Forelimb muscle (tissue), 1 donor: ENCODE results near the gene SEPTIN2. TPM values are rescaled to one million over a fixed set of nuclear protein-coding genes. Genes with fewer than 3 reads are reported as not detected.
A peak's percentile ranks its signal among the peaks of the same experiment; 100 is the strongest.
"Not testable (repeated sequence)": the region's sequence is repeated elsewhere in the genome, so short reads cannot be mapped to it uniquely, and the experiment has no call there.

Experiments
- DNase-seq: peaks from one replicate; pipeline ENCODE4 v3.0.0-alpha.2; 2013; ENCODE audit warnings: low read depth
- polyA plus RNA-seq: library from polyadenylated mRNA; unstranded; fragments of 120-200 nt; gene quantifications from one replicate; pipeline ENCODE4 v1.2.1, GENCODE V29; 2013; ENCODE audit not compliant: insufficient read length

Gene SEPTIN2
- polyA plus RNA-seq, result 275 TPM

GRCh38 chr2:241315879-241316631 lies at the start of gene SEPTIN2:
Gene SEPTIN2 (plus strand): TSS chr2:241315925. CDS start chr2:241324233, 8,308 bp downstream.
- DNase-seq, result no peak

- DNase-seq, result no peak
Measured at GRCh38 chr2:241267249-241268067, 48.3 kb upstream of the SEPTIN2 start.

- no peak for DNase-seq
Measured at GRCh38 chr2:241268306-241268705, 47.4 kb upstream of the SEPTIN2 start.

- no peak for DNase-seq
Measured at GRCh38 chr2:241268716-241269445, 46.8 kb upstream of the SEPTIN2 start.

DNA sequence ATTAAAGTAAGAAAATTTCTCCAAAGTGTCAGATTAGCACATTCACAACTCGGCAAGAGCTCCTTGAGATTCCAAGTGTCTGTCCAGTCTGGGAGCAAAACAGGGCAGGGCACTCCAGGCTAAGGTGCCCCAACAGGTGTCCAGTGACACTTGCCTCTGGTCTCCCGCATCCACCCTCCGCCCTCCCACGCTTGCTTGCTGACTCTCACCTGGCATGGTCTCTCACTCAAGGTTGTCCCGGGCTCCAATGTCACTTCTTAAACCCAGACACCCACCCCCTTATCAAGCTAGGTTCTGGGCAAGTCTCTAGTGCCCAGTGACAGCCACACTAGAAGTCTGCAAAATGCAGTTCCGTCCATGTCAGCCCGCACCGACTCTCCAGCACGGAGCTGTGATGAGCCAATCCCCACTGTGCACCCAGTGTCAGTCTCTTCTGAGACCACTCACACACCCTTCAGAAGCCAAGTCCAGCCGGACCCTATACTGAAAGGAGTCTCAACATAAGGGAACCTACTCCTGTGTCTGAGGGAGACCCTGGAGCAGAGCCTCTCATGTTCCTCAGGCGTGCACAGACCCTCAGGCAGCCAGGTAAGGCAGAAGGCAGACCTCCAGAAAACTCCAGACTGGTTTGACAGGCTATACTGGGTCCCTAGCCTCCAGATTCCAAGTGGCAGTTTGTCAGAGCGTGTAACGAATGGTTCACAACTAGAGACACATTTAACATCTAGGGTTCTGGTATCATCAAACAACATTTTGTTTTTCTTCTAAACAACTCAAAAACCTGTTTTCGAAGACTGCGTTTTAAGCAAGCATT lies 45.8 kb upstream of the SEPTIN2 start:
- DNase-seq, result no peak

- no peak for DNase-seq
Measured at GRCh38 chr2:241270531-241270930, 45.2 kb upstream of the SEPTIN2 start.

DNA sequence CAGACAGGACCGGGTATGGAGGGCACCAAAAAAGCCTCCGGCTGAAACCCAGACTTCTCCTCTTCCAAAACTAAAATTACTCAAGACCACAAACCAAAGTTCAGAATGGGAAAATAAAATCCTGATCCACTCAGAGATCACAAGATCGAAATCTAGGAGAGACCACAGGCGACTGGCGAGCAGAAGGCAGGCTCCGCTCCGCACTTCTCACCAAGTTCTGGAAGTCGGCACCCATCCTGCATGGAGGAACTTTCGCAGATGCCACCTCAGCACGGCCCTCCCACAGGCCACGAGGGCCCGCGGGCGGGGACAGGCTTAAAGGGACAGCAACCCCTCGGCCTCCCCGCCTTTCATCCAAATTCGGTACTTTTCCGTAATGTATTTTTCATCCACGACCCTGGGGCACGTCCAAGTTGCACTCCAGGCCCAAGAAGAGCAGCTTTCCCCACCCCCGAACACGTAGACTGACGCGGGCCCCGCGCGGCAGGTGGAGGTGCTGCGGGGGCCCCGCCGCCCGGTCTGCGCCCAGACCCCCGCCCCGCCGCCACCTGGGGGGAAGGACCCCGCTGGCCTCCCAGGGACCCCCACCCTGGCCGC lies 43.9 kb upstream of the SEPTIN2 start:
- peak; percentile 51 for DNase-seq

GRCh38 chr2:241272303-241273209 lies 43.2 kb upstream of the SEPTIN2 start:
- DNase-seq, result peak; percentile 28

GRCh38 chr2:241273210-241274020 lies 42.3 kb upstream of the SEPTIN2 start:
- DNase-seq, result no peak

DNA sequence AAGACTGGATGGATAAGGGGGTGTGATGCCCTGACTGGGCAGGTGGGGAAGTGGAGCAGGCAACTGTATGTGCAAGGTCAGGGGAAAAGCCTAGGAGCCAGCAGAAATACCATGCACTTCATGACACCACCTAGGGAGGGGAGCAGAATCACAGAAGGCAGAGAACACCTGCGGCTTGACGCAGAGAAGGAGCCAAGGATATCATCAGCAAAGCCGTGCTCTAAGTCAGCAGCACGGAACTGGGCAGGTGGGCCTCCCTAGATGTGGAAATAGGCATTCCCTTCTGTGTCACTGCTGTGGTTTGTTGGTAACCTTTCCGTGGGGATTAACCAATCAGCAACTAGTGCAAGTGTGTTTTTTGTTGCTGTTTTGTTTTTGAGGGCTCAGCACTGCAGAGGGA lies 41.6 kb upstream of the SEPTIN2 start:
- no peak for DNase-seq

DNA sequence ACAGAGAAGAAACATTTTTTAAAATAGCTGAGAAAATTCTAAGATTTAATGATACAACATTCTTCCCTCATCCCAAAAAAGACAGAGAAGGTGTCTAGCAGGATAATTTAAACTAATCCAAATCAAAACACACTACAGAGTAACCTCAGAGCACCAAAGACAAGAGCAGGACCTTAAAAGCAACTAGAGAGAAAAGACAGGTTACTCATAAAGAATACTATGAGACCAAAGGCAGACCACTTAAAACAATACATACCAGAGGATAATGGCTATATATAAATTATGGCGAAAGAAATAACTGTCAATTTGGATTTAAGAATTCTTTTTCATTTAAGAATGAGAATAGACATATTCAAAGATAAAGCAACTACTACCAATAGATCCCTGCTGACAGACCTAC lies 40.2 kb upstream of the SEPTIN2 start:
- DNase-seq, result no peak

DNA sequence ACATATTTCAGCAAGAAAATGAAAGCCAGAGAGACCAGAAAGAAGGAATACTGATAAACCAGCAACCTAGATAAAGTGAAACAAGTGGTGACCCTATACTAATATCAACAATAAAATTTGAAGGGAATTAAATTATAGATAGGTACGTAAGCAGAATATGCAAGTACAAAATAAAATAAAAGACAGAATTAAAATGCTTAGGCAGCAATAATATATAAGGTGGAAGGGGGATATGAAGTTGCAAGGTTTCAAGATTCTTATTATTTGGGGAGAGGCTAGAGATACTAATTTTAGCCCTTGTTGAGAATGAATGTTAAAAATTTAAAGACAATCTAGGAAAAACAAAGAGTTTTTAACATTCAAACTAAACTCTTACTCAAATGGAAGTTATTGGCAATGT lies 39.8 kb upstream of the SEPTIN2 start:
- DNase-seq, result no peak

GRCh38 chr2:241278306-241278705 lies 37.4 kb upstream of the SEPTIN2 start:
- DNase-seq, result not testable (repeated sequence)

DNA sequence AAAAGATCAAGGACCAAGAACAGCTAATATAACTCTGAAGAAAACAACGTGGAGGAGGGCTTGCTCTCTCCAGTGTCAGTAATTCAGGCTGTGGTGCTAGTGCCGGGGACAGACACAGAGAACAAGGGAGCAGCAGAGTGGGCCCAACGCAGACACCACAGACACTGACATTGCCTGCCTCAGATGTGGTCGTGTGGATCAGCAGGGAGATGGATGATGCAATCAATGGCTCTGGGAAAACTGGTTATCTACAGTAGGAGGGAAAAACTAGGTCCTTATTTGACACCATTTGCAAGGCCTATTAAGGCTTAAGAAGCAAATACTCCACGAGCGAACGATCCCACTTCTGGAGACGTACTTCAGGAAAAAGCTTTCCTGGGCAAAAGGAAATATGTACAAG lies 36.3 kb upstream of the SEPTIN2 start:
- no peak for DNase-seq

DNA sequence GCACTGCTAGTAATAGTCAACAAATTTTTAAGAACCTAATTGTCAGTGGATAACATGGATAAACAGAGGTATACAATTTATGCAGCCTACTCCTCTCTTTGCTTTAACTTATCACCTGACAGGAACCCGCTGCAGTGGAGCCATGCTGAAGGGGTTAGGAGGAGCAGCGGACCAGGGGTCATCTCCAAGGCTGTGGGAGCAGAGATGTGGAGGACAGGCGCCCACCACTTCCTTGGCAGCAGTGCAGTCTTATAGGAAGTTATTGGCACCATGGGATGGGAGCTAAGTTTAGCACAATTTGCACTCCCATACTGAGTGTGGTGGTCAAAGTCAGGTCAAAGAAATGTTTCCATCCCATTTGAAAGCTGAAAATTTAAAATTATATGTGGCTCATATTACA lies 35.9 kb upstream of the SEPTIN2 start:
- DNase-seq, result no peak

- no peak for DNase-seq
Measured at GRCh38 chr2:241280291-241280690, 35.4 kb upstream of the SEPTIN2 start.

DNA sequence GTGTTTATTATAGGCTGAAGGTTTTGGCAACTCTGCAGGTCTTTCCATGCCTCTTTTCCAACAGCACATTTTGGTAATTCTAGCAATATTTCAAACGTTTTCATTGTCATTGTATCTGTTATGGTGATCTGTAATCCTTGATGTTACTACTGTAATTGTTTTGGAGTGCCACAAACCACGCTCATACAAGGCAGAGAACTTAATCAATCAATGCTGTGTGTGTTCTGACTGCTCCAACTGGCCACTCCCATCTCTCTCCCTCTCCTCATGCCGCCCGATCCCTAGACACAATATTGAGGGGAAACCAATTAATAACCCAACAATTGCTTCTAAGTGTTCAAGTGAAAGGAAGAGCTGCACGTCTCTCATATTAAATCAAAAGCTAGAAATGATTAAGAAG lies 33.2 kb upstream of the SEPTIN2 start:
- DNase-seq, result no peak

DNA sequence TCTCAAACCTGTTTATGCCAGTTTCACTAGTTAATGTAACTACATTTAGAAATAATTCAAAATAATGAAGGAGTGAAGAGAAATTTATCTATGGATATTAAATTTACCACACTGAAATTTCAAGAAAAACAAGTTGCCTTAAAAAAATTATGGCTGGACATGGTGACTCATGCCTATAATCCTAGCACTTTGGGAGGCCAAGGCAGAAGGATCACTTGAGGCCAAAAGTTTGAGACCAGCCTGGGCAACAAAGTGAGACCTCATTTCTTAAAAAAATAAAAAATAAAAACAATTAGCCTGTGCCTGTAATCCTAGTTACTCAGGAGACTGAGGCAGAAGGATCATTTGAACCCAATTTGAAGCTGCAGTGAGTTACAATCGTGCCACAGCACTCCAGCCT lies 30.1 kb upstream of the SEPTIN2 start:
- no peak for DNase-seq
